Fibroblast of mammary gland (primary cell): ENCODE measurements around the gene BTBD9.

ENCODE experiments used
- DNase-seq: peaks from one replicate; pipeline ENCODE4 v3.0.0-alpha.2; 2010; ENCODE audit warnings: low read depth
- H3K4me3 ChIP-seq: 2 replicates; pipeline ENCODE4 v1.5.1; 2011; ENCODE audit warnings: low read depth, mild to moderate bottlenecking, low read length, moderate library complexity; ENCODE audit not compliant: control insufficient read depth
- TF ChIP-seq, protein P1 (sequence below): conservative IDR thresholded peaks from 2 replicates; pipeline ENCODE4 v1.5.1; 2011; ENCODE audit warnings: low read depth, low read length, inconsistent platforms; ENCODE audit not compliant: control insufficient read depth, insufficient read depth

BTBD9 gene

DNA sequence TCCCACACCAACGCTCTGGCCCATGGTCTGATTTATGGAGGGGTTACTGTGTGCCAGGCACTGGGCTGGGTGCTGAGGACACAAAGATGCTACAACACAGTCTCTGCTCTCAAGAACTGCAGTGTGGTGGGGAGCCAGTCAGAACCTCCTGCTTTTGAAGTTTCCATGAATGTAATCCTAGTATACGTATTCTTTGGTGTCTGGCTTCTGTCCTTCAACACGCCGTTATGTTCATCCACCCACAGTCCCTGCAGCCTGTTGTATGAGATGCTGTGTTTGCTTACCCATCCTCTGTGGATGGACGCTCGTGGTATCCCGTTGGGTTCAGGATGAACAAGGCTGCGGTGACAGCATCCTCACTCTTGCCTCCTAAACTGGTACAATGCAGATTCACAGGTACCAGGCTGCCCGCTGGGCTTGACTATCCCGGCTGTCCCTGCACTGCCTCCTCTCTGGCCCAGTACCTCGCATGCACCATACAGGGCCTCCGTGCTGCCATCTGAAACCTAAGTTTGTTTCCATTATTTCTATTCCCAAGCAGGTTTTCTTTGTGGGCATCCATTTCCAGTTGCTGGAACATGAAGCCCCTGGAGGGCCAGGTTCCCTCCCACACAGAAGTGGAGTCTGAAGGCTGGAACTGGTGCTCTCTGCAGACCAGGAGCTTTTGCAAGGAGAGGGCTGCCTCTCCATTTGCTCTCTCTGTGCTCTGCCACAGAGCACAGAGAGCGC is 455.7 kb downstream of the BTBD9 start:
- no peak for DNase-seq
- TF ChIP-seq, protein P1, sequence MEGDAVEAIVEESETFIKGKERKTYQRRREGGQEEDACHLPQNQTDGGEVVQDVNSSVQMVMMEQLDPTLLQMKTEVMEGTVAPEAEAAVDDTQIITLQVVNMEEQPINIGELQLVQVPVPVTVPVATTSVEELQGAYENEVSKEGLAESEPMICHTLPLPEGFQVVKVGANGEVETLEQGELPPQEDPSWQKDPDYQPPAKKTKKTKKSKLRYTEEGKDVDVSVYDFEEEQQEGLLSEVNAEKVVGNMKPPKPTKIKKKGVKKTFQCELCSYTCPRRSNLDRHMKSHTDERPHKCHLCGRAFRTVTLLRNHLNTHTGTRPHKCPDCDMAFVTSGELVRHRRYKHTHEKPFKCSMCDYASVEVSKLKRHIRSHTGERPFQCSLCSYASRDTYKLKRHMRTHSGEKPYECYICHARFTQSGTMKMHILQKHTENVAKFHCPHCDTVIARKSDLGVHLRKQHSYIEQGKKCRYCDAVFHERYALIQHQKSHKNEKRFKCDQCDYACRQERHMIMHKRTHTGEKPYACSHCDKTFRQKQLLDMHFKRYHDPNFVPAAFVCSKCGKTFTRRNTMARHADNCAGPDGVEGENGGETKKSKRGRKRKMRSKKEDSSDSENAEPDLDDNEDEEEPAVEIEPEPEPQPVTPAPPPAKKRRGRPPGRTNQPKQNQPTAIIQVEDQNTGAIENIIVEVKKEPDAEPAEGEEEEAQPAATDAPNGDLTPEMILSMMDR = no peak
- no peak overlapping the region for H3K4me3 ChIP-seq

- TF ChIP-seq, protein P1 = no peak
- H3K4me3 ChIP-seq = no peak overlapping the region
- no peak for DNase-seq
These were observed 457.3 kb downstream of the BTBD9 start for GRCh38 chr6:38182426-38182825.

GRCh38 chr6:38180586-38180985 is 459.1 kb downstream of the BTBD9 start:
- TF ChIP-seq, protein P1 = no peak
- DNase-seq = no peak
- H3K4me3 ChIP-seq = no peak overlapping the region

DNA sequence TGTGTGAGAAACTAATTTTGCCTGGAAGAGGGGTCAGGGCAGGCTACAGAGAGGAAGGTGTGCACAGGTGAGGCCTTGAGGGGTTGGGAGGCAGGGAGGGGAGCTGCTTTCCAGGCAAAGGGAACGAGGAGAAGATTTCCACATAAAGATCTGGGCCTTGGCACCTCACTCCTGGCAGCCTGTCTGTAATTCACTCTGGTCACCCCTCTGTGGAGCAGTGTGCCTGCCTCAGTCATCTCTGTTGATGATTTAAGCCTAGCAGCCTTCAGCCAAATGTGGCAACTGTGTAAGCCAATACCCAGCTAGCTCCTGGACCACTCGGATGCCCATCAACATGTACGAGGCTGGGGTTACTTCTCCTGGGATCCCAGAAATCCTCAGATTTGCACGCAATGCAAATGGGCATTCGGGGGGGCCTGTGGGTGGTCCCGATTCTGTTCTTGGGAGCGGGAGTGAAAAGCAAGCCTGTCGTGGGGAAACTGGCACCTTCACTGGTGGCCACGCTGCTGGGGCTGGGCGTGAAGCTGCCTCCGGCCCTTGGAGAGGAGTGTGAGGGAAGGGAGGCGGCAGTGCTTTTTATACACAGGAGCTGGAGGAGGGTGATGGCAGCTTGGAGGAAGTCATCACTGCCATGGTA is 459.8 kb downstream of the BTBD9 start:
- DNase-seq = no peak
- TF ChIP-seq, protein P1 = no peak
- H3K4me3 ChIP-seq = no peak overlapping the region

GRCh38 chr6:38179300-38179699 is 460.4 kb downstream of the BTBD9 start:
- H3K4me3 ChIP-seq = no peak overlapping the region
- no peak for DNase-seq
- TF ChIP-seq, protein P1 = no peak

GRCh38 chr6:38178584-38178886 is 461.2 kb downstream of the BTBD9 start:
- DNase-seq = no peak
- TF ChIP-seq, protein P1 = no peak

More at GRCh38 chr6:38178584-38178886, 461.2 kb downstream of the BTBD9 start:
- H3K4me3 ChIP-seq = no peak overlapping the region
